IPS-NIHi7 (cell line): ENCODE data around the gene RPP25.

Experiments
- DNase-seq: peaks from one replicate; pipeline ENCODE4 v3.0.0; 2012; ENCODE audit warnings: mixed read lengths; ENCODE audit errors: extremely low spot score

The RPP25 gene, protein sequence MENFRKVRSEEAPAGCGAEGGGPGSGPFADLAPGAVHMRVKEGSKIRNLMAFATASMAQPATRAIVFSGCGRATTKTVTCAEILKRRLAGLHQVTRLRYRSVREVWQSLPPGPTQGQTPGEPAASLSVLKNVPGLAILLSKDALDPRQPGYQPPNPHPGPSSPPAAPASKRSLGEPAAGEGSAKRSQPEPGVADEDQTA

DNA sequence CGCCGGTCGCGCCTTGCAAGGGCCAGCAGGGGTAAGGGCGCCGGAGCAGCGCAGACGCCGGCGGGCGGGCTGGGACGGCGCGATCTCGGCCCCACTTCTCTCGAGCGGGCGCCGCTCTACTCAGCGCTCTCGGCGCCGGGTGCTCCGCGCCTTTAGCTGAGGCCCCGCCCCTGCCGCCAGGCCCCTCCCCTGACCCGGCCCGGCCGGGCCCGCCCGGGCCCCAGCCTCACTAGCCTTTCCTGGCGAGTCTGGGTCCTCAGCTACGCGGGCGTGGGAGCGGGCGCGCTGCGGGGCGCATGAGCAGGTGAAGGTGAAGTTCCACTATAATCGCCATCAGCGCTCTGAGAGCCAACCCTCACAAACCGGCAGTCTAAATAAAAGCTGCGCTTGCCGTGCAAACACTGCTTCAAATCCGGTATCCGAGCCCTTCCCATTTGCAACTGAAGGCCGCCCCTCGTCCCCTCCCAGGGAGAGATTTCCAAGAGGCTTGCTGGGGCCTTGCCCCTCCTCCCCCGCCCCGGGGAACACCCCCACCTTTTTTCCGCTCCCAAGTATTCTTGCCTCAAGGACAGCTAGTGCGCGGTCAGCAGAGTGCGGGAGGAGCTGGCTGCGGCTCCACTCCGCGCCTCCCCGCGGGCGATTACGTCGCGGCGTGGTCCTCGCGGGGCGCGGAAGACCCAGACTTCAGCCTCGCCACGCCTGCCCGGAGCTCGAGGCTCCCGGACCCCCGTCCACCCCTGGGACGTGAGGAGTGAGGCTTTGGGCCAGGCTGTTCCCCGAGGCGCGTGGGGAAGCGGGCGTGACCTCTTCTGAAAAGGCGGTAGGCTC is at the start of gene RPP25:
Gene RPP25 (minus strand): TSS at position 125 of the 828 bp plus-strand sequence. CDS start 189 bp downstream, outside the sequence.
- peak; percentile 84 for DNase-seq

DNA sequence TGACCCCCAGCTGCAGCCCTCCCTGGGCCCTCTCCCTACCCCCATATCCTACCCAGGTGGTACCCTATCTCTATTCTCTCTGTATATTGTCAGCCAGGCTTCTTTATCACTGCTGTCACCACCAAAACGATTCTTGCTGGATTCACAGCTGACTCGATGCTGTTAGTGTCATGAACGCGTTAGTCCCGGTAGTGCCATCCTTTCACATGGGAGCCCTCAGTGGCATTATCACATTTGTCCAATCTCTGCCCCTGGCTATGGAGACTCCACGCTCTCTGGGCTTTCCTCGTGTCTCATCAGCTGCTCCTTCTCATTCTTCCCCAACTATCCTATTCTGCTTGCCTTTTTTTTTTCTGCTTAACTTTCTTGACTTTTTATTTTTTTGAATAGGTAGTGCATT is 45.8 kb upstream of the RPP25 start:
- no peak for DNase-seq

DNA sequence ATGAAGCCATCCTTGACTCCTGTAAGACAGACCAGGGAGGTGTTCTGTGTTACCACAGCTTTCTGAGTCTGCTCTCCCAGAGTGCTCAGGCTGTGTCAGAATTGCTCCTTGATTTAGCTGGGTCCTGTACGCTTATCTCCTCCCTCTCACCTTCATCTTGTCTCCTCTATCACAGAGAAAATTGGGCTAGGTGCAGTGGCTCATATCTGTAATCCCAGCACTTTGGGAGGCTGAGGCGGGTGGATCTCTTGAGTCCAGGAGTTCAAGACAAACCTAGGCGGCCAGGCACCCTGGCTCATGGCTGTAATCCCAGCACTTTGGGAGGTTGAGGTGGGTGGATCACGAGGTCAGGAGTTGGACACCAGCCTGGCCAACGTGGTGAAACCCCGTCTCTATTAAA is 44.7 kb upstream of the RPP25 start:
- no peak for DNase-seq

DNA sequence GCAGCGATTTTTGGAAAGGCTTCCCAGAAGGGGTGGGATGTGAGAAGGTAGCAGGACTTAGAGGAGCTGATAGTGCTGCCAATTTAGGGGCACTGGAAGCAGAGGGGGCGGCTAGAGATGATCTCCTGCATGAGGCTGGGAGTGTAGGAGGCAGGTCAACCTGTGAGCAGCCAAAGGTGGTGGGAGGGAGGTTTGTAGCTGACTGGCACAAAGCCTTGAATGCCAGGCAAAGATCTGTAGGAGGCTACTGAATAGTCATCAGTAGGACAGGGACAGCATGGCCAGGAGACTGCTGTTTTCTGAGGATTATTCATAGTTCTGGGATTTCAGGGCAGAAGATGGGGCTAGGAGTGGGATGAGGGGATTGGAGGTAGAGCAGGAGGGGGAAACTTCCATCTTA is 41.0 kb upstream of the RPP25 start:
- DNase-seq: no peak

DNA sequence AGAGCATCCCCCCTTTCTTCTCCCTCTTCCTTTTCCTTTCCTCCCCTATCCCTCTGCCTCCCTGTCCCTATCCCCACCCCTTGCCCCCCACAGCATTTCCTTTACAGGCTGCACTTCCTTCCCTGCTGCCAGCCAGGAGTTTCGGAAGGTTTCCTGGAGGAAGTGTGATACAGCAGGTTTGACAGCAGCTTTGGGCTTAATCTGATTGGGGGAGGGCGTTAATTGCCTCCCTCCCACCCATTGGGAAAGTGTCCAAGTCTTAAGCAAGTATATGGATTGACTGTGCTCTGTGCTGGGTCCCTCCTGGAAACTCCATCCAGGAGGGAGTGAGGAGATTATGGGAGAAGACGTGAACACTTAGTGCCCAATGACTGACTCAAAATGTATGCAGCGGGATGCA is 40.6 kb upstream of the RPP25 start:
- no peak for DNase-seq

DNA sequence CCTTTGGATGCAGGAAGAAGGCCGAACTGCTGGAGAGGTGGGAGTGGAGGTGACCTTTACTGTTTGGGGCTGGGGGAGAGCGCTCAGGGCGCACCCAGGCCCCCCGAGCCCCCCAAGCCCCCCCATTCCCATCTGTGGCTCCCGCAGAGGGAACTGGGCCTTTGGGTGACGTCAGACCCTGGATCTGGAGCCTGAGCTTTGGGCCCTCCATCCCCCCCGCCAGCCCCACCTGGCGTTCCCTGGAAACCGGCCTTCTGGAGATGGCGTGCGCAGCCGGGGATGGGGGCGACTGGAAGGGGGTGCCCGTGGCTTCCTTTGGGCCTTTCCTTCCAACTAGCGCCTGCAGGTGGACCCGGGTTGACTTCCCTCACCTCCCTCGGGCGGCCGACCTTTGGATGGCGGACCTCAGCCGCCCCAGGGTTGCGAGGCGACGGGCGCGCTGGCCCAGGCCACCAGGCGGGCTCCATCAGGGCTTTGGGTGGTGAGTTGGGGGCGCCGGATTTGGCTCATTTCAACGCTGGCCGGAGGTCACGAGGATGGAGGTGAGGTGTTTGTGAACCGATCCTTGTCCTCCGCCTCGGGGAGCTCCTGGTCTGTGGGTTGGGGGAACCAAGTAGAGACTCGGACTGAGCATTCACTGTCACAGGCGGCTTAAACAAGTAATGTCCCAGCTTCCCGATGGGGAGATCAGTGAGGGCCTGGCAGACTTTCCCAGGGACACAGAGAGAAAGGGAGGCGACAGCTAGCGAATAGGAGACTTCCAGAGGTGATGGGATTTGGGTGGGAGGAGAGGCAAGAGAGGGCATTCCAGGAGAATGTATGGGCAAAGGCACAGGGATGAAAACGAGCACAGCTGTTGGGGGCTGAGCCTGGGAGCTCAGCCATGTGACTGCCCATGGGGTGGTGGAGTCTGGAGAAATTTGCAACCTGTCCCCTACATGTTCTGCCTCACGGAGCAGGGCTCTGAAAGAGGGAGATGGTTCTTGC is 39.5 kb upstream of the RPP25 start:
- DNase-seq: peak; percentile 51

DNA sequence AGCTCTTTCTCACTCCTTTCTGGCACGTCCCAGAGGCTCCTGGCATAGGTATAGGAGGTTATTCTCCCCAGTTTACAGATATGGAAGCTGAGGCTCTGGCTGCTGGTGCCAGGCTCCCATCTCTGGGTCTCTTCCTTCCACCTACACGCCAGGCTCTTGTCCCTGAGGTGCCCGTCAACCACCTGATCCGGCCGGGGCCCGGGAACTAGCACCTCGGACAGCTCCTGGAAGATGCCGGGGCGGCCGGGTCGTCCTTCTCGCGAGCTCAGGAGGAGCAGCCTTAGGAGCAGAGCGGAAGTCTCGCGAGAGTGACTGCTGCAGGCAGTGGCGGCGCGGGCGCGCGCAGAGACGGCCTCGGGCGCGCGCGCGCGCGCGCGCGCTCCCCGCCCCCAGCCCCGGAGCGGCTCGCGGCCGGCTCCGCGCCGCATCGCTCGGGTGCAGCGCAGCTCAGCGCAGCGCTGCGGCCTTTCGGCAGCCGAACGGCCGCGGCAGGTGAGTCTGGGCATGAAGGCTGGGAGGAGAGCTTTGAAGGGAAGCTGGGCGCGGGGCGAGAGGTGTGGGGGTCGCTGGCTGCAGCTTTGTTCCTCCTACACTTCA is 38.7 kb upstream of the RPP25 start, which contains the start of gene SCAMP5:
Gene SCAMP5 (plus strand): TSS at position 382 of the 597 bp plus-strand sequence. CDS start 16,277 bp downstream, outside the sequence.
- peak; percentile 100 for DNase-seq

DNA sequence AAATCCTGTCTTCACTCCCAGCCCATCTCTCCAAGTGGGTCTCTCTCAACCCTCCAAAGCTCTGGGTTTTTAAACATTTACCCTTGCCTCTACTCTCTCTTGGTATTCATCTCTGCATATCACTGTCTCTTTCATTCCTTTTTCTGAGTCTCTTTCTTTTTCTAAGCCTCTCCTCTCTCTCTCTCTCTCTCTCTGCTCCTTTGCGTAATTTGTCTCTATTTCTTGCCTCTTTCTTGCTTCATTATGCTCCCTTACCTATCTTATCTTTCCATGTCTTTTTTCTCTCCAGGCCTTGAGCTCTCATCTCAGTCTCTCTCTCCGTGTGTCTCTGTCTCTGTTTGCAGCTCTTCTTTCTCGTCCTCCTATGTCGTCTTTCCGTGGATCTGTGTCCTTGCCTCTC is 38.1 kb upstream of the RPP25 start:
- no peak for DNase-seq

DNA sequence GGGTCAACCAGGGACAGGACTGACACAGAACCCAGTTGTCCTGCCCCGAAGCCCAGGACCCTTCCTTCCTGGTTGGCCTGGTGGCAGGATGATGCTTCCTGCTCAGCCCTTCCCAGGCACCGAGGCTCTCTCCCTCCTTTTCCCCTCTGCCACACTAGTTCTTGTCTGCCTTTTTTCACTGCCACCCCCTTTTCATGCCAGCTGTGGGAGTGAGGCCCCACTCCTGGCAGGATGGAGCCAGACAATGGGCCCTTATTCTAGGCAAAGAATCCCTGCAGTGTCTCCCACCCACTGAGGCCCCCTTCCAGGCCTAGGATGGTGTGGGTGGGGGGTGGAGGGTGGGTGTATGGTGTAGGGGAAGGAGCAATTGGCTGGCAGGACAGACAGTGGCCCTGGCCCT is 37.7 kb upstream of the RPP25 start:
- no peak for DNase-seq

DNA sequence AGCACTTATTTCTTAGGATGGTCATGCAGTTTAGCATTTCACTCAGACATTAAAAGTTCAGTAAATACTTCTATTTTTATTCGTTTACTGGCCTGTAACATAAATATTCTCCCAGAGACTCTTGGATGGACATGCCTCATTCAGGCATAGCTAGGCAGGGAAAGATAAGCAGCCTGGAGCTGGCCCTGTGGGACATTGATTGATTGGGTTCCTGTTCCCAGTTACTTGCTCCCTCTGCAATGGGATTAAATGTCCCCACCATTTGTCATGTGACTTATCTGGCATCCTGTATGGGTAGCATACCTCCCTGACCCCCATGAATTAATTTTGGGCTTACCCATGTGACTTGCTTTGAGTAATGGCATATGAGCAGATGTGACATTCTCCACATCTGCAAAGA is 36.0 kb upstream of the RPP25 start:
- no peak for DNase-seq

DNA sequence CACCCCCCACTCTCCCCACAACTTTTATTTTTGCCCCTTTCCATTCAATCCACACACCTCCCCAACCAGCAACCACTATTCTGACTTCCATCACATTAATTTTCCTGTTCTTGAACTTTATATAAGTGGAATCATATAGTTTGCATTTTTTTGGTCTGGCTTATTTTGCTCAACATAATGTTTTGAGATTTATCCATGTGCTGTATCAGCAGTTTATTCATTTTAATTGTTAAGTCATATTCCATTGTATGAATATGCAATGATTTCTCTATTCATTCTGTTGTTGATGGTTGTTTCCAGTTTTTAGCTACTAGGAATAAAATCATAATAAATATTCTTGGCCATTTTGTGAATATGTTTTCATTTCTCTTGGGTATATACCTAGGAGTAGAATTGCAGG is 33.0 kb upstream of the RPP25 start:
- DNase-seq: no peak

DNA sequence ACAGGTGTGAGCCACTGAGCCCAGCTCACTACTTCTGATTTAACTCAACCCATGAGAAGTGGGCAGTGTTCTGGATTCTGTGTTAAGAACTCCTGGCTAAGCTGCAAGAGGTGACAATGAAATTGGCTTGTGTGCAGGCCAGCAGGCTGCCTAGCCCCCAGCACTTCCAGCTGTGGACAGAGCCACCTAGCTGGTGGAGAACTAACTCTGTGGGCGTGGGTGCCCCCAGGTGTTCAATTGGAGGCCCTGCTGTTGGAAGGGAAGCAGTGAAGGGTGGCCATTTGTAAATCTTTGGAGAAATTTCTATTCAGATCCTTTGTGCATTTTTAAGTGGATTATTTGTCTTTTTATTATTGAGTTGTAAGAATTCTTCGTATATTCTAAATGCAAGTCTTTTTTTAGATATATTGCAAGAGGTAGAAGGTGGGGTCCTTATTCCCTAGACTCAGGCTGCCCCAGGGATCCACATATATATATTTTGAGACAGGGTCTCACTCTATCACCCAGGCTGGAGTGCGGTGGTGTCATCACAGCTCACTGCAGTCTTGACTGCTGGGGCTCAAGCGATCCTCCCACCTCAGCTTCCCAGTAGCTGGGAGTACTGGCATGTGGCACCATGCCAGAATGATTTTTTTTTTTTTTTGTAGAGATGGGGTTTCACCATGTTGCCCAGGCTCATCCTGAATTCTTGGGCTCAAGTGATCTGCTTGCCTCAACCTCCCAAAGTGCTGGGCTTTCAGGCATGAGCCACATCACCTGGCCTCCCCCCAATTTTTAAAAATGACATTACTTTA is 31.6 kb upstream of the RPP25 start:
- DNase-seq: peak; percentile 79

DNA sequence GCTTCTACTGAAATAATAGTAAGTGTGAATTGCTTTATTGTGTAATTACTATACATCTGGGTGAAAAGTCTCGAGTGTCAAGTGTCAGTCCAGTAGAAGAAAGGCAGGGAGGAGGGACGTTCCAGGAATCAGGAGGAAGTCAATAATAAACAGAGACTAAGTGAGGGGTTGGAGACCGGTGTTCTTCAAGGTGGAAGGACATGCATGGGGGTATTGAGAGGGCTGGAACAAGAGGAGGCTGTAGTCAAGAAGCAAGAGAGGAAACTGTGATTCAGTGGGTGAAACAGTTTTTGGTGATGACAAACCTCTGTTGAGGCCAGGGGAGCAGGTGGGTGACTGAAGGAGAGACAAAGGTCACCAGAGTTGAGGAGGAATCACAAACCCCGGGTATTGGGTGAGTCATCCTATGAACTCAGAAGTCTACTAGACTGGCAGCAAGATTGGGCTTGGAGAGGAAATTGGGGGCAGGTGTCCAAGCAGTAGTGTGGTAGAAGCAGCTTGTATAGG is 27.2 kb upstream of the RPP25 start:
- no peak for DNase-seq

DNA sequence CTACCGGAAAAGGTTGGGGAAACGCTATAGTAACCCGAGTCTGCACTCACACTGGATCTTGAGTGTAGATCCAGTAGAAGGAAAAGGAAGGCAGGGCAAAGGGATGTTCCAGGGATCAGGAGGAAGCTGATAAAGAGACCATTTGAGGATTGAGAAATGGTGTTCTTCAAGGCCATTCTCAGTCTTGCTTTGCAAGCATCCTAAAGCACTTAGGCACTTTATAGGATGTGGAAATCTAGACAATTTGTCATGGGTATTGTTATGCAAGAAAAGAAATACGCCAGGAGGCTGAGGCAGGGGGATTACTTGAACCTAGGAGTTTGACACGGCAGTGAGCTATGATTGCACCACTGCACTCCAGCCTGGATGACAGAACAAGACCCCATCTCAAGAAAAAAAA is 25.6 kb upstream of the RPP25 start:
- no peak for DNase-seq

DNA sequence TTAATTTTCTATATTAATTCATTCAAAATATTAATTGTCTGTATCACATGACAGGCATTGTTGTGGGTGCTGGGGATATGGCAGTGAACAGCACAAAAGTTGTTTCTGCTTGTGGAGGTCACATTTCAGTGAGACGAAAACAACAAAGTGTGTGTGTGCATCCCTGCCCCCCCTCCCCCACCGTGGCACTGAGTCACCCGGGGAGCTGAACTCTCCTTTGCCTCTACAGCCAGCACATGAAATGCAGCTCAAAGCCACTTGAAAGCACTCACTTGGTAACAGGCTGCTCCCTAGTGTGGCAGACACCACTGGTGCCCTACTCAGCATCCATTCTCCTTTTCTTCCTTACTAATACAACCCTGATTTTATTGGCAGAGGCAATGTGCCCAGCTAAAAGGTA is 21.9 kb upstream of the RPP25 start:
- no peak for DNase-seq

DNA sequence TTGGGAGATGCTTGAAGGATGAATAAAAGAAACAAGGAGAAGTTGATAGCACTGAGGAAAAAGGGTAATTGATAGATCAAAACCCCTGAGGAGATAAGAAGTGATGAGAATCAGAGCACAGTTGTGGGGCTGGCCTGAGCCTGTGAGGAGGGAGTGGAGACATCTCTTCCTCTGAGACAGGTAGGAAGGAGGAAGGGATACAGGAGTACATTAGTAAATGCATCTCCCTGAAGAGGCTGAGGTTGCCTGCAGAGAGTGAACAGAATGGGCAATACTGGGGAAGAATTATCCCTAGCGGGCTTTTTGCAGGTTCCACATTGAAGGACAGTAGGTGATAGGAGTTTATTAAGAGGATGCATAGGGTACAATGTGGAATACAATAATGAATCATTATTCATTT is 21.5 kb upstream of the RPP25 start:
- no peak for DNase-seq

DNA sequence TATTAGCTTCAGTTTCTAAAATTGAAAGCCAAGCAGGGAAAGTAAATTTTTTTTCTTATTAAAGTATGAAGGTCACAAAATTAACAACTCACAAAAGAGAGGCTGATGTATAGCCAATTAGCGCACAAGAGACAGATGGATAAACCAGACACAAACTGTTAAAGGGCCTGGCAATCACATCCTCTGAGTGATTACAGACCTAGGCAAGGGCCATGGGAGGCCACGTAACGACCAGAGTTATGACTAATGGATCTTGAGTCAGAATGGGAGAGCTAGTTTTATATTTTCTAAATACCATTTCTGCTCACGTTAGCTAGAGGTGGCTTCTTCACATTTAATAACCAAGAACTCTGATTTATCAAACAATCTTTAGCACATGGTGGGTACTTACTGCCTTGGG is 21.0 kb upstream of the RPP25 start:
- DNase-seq: no peak

DNA sequence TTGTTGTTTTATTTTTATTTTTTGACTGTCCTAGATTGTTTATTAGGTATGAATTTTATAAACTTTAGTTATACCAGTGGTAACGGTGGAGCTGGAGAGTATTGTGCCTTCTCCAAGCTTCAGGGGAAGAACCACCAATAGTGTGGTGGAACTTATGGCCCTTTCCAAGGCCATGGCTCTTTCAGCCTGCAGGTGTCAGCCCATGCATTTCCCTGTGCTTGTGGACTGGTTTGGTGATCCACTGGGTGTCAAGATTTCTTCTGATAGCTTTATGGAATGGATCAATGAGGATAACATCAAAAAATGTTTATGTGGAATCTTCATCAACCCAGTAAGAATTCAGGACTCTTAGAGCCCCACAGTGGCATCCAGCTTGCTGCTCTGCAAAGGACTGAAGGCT is 19.6 kb upstream of the RPP25 start:
- no peak for DNase-seq

DNA sequence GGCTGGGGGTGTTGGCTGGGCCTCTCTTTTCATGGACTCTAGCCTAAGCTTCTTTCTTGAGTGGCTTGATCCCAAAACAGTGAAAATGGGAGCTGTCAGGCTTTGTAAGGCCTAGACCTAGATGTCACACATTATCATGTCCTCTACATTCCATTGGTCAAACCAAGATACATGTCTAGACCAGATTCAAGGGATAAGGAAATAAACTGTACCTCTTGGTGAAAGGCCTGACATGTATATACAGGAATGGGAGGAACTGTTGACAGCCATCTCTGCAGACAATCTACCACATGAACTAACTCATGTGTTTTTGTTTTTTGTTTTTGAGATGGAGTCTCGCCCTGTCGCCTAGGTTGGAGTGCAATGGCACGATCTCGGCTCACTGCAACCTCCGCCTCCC is 11.1 kb upstream of the RPP25 start:
- DNase-seq: no peak

DNA sequence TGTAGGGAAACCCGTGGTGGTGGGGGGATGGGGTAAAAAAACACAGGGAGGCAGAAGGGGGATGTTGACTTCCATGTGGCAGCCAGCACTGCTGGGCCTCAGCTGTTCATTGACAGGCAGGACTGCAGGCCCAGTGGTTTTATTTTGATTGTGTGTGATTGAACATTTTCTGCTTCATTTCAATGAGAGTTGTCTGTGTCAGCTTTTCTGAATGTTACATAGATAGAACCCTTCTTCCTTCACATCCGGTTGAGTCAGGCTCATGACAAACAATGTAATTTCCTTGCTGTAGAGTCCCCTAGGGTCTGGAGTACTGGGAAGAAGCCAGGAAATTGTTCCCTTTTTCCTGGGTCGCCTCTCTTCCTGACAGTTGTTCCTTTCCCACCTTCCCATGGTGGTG is 8.2 kb upstream of the RPP25 start:
- no peak for DNase-seq

DNA sequence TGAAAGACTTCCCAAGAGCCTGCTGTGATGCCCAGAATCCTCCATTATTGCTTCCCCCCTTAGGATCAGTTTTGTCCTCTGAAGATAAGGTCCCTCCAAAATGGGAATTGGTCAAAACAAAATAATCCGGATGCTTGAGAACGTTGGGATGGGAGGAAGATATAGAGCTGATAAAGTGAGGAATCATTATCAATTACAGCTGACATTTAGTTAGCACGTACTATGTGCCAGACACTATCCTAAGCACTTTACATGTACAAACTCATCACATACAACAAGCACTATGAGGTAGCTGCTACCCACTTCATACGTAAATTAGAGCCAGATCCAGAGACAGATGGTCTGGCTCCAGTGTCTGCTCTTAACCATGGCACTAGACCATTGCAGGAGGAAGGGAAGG is 6.6 kb upstream of the RPP25 start:
- no peak for DNase-seq
